ENCODE data around the gene DNAH7.
"Not testable (repeated sequence)": the region's sequence is repeated elsewhere in the genome, so short reads cannot be mapped to it uniquely, and the experiment has no call there.

The DNAH7 gene

DNA sequence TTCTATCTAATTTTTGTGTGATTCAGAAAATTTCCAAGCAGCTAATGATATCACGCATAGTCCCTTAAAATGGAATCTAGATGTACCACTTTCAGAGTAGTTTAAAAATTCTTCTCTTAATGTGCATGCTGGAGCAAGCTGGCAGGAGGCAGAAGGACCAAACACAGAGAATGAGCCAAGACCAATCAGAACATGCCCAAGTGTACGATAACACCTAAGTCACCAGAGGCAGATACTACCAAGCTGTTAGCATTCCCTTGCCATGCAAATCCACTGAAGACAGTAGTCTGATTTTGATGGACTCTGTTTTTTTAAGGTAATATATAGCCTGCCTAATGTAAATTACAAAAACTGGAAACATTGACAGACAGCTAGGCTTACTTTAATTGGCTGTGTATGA, 109.3 kb downstream of the DNAH7 start:
- no peak for DNase-seq

DNA sequence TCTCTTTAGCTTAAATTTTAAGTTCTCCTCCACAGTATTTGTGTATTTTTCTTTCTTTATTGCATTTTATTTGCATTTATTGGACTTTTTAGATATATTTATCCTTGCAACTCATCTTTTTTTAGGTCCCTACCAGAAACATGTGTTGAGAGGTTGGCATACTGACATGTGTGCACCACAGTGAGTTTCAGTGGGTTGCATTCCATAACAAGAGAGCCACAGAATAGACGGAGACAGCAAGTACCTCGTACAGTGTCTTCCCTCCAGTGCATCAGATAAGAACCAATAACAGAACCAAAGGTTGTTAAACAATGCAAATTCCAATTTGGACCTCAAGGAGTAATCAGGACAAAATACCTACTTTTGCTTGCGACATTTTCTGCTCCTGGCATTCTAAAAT, 111.9 kb downstream of the DNAH7 start:
- DNase-seq: no peak

DNA sequence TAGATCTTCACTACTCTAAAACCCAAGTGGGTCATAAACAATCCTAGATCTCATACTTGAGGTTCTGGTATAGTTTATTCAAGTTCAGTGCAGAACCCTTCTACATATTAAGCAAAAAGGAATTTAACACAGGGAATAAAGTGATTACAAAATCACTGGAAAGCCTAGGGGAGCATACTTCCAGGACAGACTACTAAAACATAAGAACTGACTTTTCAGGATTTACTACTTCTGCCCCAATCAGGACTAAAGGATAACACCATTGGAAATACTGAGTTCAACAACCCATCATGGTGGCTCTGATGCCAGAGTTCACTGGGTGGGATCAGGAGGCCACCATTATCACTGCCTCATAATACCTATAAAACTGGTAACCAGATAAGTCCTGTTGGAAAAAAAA, 123.6 kb downstream of the DNAH7 start:
- no peak for DNase-seq

DNA sequence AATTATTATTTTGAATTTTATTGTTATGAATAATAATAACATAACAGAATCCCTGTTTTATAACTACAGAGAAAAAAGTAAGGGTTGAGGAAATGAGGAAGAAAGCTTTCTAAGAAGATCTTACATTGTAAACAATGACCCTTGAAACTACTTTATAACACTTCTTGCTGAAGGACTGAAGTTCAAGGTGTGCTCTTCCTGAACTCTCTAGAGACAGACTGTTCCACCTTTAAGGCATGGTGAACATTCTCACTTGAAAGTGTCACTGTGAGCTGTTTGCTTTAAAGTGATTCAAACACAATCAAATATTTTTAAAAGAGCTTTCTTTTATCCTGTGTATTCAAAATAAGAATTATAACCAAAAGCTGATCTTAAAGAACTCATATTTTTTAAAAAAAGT, 131.5 kb downstream of the DNAH7 start:
- DNase-seq: no peak

DNA sequence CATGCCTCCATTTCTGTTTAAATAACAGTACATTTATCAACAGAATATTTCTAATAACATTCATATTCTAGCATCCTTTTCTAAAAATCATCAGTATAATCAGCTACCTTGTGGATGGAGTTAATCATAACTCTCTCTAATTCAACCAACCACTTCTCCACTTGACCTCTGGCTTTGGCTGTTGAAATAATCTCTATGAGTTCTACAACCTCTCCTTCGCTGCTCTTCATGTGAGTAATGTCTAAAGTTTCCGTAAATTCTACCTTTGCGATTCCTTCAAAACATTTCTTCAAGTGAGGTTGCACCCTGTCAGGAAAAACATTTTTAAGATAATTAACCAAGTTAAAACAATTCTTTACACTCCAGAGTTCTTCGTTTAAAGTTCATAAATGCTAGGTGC, 134.2 kb downstream of the DNAH7 start:
- no peak for DNase-seq

DNA sequence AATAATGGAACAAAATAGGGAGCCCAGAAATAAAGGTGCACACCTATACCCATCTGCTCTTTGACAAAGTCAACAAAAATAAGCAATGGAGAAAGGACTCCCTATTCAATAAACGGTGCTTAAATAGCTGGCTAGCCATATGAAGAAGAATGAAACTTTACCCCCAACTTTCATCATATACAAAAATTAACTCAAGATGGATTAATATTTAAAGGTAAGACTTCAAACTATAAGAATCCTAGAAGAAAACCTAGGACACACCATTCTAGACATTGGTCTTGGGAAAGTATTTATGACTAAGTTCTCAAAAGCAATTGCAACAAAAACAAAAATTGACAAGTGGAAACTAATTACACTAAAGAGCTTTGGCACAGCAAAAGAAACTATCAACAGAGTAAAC, 139.1 kb downstream of the DNAH7 start:
- no peak for DNase-seq

DNA sequence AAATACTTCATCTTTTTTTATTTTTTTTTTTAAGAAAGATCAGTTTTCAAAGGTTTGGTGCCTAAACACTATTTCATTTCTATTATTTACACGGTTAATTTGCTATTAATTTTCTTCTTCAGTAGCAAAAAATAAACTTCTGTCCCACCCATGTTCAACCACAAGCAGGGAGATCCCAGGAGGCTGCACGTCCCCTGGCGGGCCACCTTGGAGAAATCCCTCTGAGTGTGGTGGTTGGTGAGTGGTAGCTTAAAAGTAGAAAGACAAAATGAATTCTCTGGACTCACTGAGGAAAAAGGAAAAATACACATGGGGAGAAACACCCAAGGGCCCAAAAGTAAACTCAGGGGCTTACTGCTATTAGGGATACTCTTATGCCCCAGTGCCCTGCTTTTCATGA, 143.5 kb downstream of the DNAH7 start:
- no peak for DNase-seq

DNA sequence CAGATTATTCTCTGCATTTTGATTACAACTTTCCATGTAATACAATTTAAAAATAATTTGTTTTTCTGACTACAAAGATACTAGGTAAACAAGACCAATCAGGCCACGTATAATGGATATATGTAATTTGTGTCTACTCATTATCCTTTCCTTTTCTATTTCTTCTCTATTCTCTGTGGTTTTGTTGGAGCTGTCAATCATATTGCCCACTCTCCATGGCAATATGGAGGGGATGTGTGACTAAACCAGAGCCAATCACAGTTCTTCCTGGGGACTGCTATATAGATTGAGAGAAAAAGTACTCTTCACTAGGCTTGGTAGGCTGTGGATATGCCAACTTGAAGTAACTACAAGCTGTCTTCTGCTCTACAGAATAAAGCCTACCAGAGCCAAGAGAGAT, 144.7 kb downstream of the DNAH7 start:
- no peak for DNase-seq

DNA sequence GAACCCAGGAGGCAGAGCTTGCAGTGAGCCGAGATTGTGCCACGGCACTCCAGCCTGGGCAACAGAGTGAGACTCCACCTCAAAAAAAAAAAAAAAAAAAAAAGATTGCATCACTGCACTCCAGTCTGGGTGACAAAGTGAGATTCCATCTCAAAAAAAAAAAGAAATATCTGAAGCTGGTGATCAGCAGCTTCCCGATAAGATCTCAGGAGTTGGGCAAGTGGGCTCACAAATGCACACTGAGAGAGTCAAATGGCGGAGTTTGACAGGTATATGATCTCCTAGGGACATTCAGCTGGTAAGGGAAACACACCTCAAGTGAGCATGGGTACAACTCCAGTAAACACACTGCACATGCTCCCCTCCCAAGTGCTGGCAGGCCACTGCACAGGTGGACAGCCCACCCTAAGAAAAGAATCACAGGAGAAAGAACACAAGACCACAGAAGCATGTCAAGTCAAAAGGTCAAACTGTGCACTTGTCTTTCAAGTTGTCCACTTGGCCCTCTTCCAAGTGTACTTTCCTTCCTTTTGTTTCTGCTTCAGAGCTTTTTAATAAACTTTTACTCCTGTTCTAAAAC, 151.5 kb downstream of the DNAH7 start:
- DNase-seq: not testable (repeated sequence)

DNA sequence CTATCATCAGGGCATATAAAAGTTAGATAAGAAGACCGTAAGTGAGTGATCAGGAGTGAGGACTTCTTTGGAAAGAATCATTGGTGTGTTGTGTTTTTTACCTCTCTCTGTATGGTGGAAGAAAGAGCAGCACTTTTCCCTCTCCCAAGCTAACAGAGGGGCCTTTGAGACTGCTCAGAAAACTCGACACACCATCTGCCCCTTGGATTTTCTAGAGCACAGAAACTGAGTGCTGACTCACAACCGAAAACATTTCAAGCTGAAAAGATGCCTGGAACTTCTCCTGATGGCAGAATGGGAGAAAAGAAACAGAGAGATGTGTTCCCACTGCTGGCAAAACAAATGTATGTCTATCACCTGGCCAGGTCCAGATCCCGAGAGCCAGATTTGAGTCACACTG, 156.6 kb downstream of the DNAH7 start:
- DNase-seq: no peak

DNA sequence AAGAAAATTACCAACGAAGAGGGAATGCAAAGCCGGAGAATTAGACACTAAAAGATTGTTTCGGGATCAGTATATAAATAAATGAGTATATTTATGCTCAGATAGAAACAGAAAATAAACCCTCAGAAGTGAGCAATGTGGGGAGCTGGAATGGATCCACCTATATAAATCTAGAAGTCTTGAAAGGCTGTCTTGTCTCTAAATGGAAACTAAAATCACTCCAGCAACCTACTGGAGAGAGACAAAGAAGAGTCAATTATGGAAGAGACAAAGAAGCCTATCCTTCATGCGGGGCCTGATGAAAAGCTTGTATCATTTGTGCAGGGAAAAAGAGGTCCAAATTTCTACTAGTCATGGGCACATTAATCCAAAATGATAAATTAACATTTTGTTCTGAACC, 158.1 kb downstream of the DNAH7 start:
- DNase-seq: no peak

DNA sequence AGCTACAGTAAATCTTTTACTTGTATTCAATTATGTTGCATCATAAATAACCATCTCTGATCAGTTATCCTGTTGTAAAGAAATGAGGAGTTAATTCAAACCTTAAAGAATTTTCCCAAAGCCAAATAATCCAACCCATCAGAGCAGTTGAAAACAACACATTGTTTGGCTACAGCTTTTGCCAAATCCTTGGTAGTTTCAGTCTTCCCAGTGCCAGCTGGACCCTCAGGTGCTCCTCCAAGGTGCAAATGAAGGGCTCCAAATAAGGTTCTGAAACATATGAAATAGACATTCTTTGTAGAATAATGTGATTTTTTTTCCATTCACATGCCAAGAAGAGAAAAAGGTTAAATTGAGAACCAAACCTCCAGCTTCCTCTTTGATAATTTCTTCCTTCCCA, 158.7 kb downstream of the DNAH7 start:
- DNase-seq: no peak

DNA sequence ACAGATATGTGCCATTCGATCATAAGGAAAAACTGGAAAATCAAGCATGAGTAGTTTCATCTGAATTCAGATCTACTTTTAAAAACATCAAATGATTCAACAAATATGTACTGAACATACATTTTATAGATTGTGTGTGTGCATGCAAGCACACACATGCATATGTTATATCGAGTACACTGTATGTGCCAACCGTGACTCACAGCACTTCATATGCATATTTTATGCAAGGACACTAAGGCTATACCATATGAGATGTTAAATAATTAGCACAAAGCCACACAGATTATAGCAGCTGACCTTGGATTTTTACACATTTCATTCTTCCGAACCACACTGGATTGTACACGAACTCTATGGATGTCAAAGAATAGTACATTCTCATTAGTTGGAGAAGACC, 161.2 kb downstream of the DNAH7 start:
- DNase-seq: no peak

DNA sequence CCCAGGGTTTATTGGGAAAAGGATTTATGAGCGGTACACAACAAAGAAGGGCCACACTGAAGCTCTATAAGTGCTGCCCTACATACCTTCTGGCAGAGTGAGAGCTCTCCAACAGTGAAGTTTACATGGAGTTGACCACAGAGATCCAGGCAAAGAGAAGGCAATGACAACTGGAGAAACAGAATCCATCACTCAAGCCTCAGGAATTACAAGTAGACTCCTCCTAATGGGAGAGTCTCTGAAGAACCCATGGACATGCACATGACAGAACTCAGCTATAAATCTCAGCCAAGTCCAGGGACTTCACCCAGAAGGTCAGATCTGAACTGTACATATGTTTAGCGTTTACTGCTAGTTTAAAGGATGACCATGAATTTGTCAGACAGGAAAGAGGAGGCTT, 164.7 kb downstream of the DNAH7 start:
- DNase-seq: no peak

DNA sequence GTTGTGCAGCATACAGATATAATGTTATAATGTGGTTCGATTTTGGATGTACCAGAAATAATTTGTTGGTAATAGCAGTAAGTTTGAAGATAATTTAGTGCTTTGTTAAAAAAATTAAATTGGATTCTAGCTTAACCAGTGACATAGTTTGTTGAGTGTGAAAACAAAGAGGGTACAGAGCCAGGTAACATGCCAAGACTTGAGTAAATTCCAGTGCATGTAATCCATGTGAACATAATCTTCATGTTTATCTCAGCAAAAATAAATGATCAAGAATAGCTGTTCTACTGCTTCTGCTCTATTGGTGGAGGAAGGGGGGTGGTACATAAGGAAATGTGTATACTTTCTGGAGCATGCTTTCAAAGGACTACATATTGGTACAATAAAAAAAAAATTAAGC, 165.8 kb downstream of the DNAH7 start:
- no peak for DNase-seq

DNA sequence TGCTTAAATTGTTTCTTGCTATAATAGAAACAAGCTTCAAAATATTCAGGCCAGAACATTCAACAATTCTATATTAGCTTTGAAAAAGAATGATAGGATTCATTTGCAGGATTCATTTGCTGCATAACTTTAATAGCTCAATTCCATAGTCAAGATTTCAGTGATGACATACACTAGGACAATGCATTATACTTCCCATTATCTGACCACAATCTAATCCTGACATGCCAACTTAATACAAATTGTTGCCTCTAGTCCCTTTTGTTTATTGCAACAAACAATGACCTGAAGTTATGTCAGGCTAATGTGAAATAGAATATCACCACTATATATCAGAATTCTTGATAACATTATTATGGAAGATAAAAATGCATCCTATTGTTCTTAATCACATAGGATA, 169.4 kb downstream of the DNAH7 start:
- no peak for DNase-seq

DNA sequence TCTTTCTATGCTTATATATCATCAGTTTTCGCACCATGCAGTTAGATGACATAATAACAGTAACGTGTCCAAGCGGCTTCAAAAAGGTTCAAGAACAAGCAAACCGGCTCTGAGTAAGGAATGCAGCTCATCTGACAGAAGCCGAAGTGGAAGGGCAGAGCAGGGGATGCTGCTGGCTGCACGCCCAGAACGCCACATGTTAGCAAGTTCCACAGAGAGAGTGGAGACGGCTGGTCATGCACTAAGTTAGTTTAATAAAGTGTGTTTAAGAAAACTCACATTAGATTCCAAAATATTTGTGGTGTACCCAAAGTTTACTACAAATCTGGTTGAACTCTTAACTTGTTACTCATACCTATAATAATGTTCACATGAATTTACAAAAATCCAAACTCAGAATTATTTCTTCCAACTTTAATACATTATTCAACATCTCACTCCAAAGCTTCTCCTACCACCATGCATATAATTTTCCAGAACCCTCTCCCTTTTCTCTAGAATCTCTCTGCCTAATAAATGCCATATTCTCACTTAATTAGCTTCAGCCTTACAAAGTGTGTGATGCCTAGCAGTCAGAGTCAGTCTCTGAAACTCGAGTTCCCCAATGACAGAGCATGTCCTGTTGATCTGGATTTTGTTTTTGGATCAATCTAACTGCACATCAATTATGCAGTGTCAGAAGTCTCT, 170.0 kb downstream of the DNAH7 start:
- no peak for DNase-seq

DNA sequence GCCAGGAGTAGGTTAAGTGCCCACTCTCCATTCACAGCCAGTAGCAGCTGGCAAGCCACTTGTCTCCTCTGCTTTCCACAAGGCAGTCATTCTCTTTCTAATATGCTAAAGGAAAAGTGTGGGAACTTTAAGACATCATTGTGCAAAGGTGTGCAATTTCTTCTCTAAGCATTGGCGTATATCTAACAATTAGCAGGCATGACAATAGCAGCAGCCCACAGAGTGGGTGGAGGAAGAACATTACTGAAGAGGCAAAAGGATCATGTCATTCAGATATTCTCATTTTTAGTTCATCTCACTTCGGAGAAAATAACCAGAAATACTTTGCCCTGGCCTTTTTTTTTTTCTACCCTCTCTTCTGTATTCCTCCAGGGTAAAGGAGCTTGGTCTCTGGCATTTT, 177.6 kb downstream of the DNAH7 start:
- DNase-seq: no peak

DNA sequence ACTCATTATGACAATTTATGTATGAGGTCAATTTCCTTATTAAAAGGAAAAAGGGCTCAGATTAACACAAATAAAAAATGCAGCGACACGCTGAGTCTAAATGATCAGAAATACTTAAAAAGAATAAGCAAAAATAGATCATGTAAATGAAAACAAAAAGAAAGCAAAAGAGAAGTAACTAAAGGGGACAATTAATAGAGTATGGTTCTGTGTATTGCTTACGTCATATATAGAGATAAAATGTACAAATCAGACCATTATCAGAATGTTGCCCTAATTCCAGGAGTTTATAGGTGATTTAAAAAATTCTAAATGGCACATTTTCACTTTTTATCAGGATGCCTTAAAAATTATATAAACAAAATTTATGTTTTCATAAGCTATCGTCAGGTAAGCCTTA, 189.5 kb downstream of the DNAH7 start:
- DNase-seq: no peak

DNA sequence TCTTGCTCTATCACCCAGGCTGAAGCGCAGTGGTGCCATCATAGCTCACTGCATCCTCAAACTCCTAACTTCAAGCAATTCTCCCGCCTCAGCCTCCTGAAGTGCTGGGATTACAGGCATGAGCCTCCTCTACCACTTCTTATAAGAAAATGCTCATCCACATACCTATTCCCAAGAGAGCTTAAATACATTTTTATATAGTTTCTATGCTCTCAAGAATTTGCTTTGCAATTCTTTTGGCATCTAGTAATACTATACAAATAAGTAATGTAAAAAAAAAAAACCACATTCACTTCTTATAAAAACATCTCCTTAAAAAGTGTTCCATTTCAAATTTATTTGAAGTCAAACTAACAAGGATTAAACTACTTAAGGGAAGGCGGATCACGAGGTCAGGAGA, 197.3 kb downstream of the DNAH7 start:
- no peak for DNase-seq

DNA sequence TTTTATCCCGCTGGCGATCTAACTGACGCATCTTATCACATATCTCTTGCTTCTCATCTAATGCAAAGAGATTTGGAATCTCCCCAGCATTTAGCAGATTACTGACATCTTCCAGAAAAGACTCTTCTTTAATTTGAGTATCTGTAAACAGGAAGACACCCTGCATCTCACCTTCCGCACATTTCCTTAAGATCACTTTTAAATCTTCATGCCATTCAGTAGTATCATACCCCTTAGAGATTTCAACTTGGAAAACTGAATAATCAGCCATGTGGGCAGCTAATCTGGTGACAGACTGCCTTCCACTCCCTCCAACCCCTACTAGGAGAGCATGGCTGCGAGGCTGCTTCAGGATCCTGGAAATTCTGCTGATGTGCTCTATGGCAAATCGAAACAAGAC, 204.3 kb downstream of the DNAH7 start:
- DNase-seq: no peak

DNA sequence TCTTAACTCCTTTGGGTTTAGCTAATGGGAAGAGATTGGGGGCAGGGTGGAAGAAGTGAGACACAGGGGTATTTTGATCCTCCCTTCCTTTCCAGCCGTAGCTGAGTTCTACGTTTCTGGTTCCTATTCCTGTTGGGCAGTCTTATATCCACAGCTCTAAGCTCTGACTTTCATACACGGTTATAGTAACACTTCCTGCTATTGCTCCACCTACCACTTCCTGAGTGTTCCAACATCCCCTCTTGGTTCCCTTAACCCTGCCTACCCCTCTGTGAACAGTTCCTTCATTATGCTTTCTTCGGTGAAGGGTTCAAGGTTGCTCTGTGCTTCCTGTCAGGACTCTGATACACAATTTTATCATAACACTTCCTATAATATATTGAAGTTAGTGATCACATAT, 205.1 kb downstream of the DNAH7 start:
- no peak for DNase-seq

DNA sequence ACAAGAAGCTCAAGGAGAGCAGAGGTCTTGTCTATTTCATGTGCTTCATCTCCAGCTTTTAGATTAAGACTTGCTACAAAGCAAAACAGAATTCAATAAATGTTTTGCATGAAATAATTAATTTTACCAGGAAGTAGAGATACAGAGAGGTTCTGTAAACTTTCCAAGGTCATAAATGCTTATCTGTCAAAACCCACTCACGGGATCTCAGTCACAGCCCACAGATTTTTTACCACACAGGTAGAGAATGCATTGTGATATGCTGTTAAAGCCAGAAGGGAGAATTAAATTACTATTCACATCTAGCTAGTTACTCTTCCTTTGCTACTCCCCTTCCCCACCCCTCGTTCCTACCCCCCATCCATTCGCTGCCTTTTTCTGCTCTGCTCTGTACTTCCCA, 205.5 kb downstream of the DNAH7 start:
- DNase-seq: no peak

DNA sequence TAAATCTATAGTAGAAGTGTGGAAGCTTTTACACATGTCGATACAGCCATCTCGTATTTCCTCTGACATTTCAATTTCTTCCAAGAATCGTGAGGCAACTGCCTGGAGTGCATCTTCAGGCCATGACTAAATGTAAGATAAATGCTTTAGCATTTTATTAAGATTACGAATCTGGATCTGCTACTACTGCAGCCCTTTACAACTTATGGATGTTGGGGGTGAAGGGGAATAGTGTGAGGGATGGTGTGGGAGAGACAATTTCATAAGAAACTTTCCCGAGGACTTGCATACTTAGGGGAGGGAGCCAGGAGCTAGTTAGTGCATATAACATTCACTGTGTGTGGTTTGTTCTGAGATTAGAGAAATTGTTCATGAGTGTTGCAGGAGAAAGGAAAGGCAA, 206.8 kb downstream of the DNAH7 start:
- no peak for DNase-seq

DNA sequence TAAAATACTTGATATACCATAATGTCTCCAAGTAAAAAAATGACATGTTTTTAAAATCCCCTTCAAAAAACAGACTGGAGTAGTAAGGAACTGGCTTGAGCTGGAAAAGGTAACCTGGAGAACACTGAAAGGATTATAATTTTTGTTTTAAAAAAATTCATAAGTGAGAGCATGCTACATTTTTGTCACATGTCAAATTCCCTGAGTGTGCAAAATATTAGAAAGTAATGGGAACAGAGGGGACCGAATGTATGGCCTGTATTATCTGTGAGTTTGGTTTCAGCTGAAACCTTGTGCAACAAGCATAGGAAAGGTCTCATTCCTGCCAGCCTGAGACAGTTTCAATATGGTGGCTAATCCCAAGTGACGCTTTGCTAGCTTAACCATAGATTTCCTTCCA, 209.1 kb downstream of the DNAH7 start:
- DNase-seq: no peak

Measured in GOT3 (cell line).